Transverse colon (tissue), 4 donors: ENCODE data around the gene RPL23.

Source experiments
- EP300 ChIP-seq: sonication (generic); formaldehyde crosslinking; IDR thresholded peaks from one replicate; pipeline ENCODE4 v1.6.1; 2017; ENCODE audit warnings: antibody characterized with exemption, low read depth
- POLR2A ChIP-seq: fragments of 450-650 bp; IDR thresholded peaks from one replicate; pipeline ENCODE4 v1.6.1; 2016; ENCODE audit warnings: antibody characterized with exemption, mild to moderate bottlenecking, moderate library complexity
- POLR2AphosphoS5 ChIP-seq, 3 donors: sonication (generic); formaldehyde crosslinking; IDR thresholded peaks; one replicate each; pipeline ENCODE4 v1.6.1; 2016; ENCODE audit warnings: antibody characterized with exemption in 3 of 3
- TF ChIP-seq, protein P1 (sequence below), 5 experiments: fragments of 200-600 bp in 3 of 5; fragments of 450-650 bp in 2 of 5; sonication (generic) in 3 of 5; IDR thresholded peaks; 1 replicate in 2 of 5; 2 replicates in 3 of 5; pipeline ENCODE4 v1.5.1; 2016 to 2017; ENCODE audit warnings: antibody characterized with exemption in 5 of 5, inconsistent platforms in 3 of 5, mild to moderate bottlenecking in 2 of 5, moderate library complexity in 1 of 5

DNA sequence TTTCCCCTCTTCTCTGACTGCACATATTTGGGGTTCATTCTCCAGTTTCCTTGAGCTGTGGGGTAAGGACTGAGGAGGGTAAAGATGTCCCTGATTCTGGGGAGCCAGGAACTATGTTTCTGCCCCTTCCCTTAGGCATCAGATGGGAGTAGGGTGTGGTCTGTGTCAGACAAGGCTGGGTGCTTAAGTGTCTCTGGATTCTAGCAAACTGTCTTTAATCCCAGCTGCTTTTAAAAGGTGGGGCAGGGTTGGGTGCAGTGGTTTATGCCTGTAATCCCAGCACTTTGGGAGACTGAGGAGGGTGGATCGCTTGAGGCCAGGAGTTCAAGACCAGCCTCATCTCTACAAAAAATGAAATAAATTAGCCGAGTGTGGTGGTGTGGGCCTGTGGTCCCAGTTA is 29.3 kb upstream of the RPL23 start:
- TF ChIP-seq, protein P1, sequence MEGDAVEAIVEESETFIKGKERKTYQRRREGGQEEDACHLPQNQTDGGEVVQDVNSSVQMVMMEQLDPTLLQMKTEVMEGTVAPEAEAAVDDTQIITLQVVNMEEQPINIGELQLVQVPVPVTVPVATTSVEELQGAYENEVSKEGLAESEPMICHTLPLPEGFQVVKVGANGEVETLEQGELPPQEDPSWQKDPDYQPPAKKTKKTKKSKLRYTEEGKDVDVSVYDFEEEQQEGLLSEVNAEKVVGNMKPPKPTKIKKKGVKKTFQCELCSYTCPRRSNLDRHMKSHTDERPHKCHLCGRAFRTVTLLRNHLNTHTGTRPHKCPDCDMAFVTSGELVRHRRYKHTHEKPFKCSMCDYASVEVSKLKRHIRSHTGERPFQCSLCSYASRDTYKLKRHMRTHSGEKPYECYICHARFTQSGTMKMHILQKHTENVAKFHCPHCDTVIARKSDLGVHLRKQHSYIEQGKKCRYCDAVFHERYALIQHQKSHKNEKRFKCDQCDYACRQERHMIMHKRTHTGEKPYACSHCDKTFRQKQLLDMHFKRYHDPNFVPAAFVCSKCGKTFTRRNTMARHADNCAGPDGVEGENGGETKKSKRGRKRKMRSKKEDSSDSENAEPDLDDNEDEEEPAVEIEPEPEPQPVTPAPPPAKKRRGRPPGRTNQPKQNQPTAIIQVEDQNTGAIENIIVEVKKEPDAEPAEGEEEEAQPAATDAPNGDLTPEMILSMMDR (IDR thresholded peaks at IDR 0.05), result no peak
- TF ChIP-seq POLR2A, result no peak
- TF ChIP-seq POLR2AphosphoS5 (IDR thresholded peaks at IDR 0.05), result no peak
- no peak for TF ChIP-seq EP300
